Activated T-cell treated with anti-CD3 and anti-CD28 coated beads, Interleukin-2, amount 50 U/mL, for 24 hours (primary cell): ENCODE measurements around the gene P4HA2.
A peak's percentile ranks its signal among the peaks of the same experiment; 100 is the strongest.
"Not testable (repeated sequence)": the region's sequence is repeated elsewhere in the genome, so short reads cannot be mapped to it uniquely, and the experiment has no call there.

Experiments
- DNase-seq: peaks from one replicate; pipeline ENCODE4 v3.0.0-alpha.2; 2020
- H3K27ac Mint-ChIP-seq: 2 replicates; pipeline ENCODE4 v1.8.0; 2020; ENCODE audit warnings: mild to moderate bottlenecking, mixed read lengths
- H3K27me3 Mint-ChIP-seq: 2 replicates; pipeline ENCODE4 v1.8.0; 2020; ENCODE audit warnings: mixed read lengths
- H3K36me3 Mint-ChIP-seq: 2 replicates; pipeline ENCODE4 v1.8.0; 2020; ENCODE audit warnings: low read depth, mixed read lengths
- H3K4me1 Mint-ChIP-seq: 2 replicates; pipeline ENCODE4 v1.8.0; 2020; ENCODE audit warnings: low read depth, mixed read lengths
- H3K4me3 Mint-ChIP-seq: 2 replicates; pipeline ENCODE4 v1.8.0; 2020; ENCODE audit warnings: mild to moderate bottlenecking, moderate library complexity, mixed read lengths
- H3K9me3 Mint-ChIP-seq: 2 replicates; pipeline ENCODE4 v1.8.0; 2020; ENCODE audit warnings: mixed read lengths

Gene P4HA2

GRCh38 chr5:132193165-132193694 lies 34.4 kb downstream of the P4HA2 start:
- peaks cover 7% of the 10 kb centered on the region for H3K27me3 Mint-ChIP-seq
- DNase-seq: no peak
- H3K4me1 Mint-ChIP-seq: peaks cover 3% of the 10 kb centered on the region
- no peak overlapping the region for H3K4me3 Mint-ChIP-seq
- H3K9me3 Mint-ChIP-seq: no peaks in the 10 kb centered on the region
- no peaks in the 10 kb centered on the region for H3K36me3 Mint-ChIP-seq
- no peak overlapping the region for H3K27ac Mint-ChIP-seq

- Mint-ChIP-seq H3K4me3 (no peak overlapping the region), H3K27me3 (peaks cover 14% of the 10 kb centered on the region), H3K36me3 (no peaks in the 10 kb centered on the region), H3K27ac (no peak overlapping the region), H3K4me1 (peaks cover 3% of the 10 kb centered on the region), H3K9me3 (no peaks in the 10 kb centered on the region)
- no peak for DNase-seq
These were observed 37.4 kb downstream of the P4HA2 start for GRCh38 chr5:132190161-132190817.

- Mint-ChIP-seq H3K4me3 (no peak overlapping the region), H3K36me3 (no peaks in the 10 kb centered on the region), H3K4me1 (peaks cover 13% of the 10 kb centered on the region), H3K27me3 (peaks cover 14% of the 10 kb centered on the region), H3K9me3 (peaks cover 4% of the 10 kb centered on the region), H3K27ac (no peak overlapping the region)
- DNase-seq: no peak
These were observed 43.1 kb downstream of the P4HA2 start for GRCh38 chr5:132184588-132184987.

GRCh38 chr5:132183723-132184122 lies 43.9 kb downstream of the P4HA2 start:
- Mint-ChIP-seq H3K36me3 (no peaks in the 10 kb centered on the region), H3K4me1 (peaks cover 22% of the 10 kb centered on the region), H3K9me3 (peaks cover 4% of the 10 kb centered on the region), H3K27me3 (peaks cover 12% of the 10 kb centered on the region), H3K27ac (no peak overlapping the region), H3K4me3 (no peak overlapping the region)
- no peak for DNase-seq

GRCh38 chr5:132182359-132183040 lies 45.2 kb downstream of the P4HA2 start:
- peaks cover 30% of the 10 kb centered on the region for H3K4me1 Mint-ChIP-seq
- peaks cover 3% of the 10 kb centered on the region for H3K27me3 Mint-ChIP-seq
- peaks cover 4% of the 10 kb centered on the region for H3K9me3 Mint-ChIP-seq
- no peak overlapping the region for H3K27ac Mint-ChIP-seq
- no peak overlapping the region for H3K4me3 Mint-ChIP-seq
- no peaks in the 10 kb centered on the region for H3K36me3 Mint-ChIP-seq
- DNase-seq: no peak

- no peak overlapping the region for H3K27ac Mint-ChIP-seq
- no peak for DNase-seq
- H3K9me3 Mint-ChIP-seq: peaks cover 6% of the 10 kb centered on the region
- peaks cover 42% of the 10 kb centered on the region for H3K4me1 Mint-ChIP-seq
- no peak overlapping the region for H3K4me3 Mint-ChIP-seq
- H3K36me3 Mint-ChIP-seq: no peaks in the 10 kb centered on the region
- no peaks in the 10 kb centered on the region for H3K27me3 Mint-ChIP-seq
These were observed 46.5 kb downstream of the P4HA2 start for GRCh38 chr5:132181011-132181629.

DNA sequence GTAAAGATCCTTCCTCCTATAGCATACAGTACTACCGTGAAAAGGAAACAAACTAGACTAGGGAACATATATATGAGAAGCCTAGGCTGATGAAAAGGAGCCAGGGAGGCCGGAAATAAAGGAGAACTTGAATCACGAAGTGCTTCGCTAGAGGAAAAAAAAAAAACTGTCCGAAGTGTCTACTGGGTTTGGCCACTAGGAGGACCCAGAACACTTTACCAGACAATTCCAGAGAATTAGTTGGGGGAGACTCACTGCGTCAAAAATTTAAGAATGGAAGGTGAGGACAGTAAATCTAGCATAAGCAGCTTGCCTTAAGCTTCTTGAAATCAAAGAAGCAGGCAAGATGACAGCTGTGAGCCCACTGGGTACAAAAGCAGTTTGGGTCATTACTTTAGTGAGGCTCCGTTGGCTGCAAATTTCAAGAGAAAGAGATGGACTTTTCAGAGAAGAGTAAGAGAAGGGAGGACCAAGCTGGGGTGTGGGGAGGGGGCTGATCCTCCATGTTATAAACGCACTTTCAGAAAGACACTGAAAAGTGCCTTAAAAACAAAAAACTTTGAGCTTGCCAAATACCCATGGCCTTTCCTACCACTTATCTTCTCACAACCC lies 47.4 kb downstream of the P4HA2 start:
- H3K27me3 Mint-ChIP-seq: no peaks in the 10 kb centered on the region
- H3K4me1 Mint-ChIP-seq: peaks cover 42% of the 10 kb centered on the region
- no peak for DNase-seq
- peak overlapping the region; percentile 12 for H3K27ac Mint-ChIP-seq
- H3K9me3 Mint-ChIP-seq: peaks cover 6% of the 10 kb centered on the region
- no peak overlapping the region for H3K4me3 Mint-ChIP-seq
- no peaks in the 10 kb centered on the region for H3K36me3 Mint-ChIP-seq

DNA sequence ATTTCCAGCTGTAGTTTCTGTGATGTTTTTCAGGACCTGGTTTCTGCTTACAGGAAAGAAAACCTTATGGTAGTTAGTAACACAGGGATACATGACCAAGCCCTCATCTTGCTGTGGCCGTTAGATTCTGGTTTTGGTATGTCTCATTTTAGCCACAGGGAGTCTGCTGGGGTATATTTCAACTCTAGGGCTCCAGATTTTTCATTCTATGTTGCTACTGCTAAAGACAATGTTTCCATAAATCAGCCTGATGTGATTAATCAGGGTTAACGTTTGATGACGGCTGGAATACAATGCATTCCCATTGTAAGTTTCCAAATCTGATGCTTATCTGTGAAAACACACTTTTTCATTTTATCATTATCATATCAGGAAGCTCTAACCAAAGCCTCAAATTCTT lies 48.2 kb downstream of the P4HA2 start:
- no peak overlapping the region for H3K4me3 Mint-ChIP-seq
- peak overlapping the region; percentile 69 for H3K27ac Mint-ChIP-seq
- no peaks in the 10 kb centered on the region for H3K36me3 Mint-ChIP-seq
- DNase-seq: no peak
- peaks cover 6% of the 10 kb centered on the region for H3K9me3 Mint-ChIP-seq
- H3K4me1 Mint-ChIP-seq: peaks cover 42% of the 10 kb centered on the region
- H3K27me3 Mint-ChIP-seq: no peaks in the 10 kb centered on the region

- peaks cover 40% of the 10 kb centered on the region for H3K4me1 Mint-ChIP-seq
- H3K36me3 Mint-ChIP-seq: no peaks in the 10 kb centered on the region
- peaks cover 2% of the 10 kb centered on the region for H3K9me3 Mint-ChIP-seq
- H3K27me3 Mint-ChIP-seq: no peaks in the 10 kb centered on the region
- H3K4me3 Mint-ChIP-seq: no peak overlapping the region
- no peak for DNase-seq
- H3K27ac Mint-ChIP-seq: peak overlapping the region; percentile 56
These were observed 49.9 kb downstream of the P4HA2 start for GRCh38 chr5:132177691-132178149.

- DNase-seq: no peak
- H3K27me3 Mint-ChIP-seq: no peaks in the 10 kb centered on the region
- H3K4me3 Mint-ChIP-seq: no peak overlapping the region
- H3K4me1 Mint-ChIP-seq: peaks cover 40% of the 10 kb centered on the region
- peaks cover 2% of the 10 kb centered on the region for H3K9me3 Mint-ChIP-seq
- peak overlapping the region; percentile 85 for H3K27ac Mint-ChIP-seq
- no peaks in the 10 kb centered on the region for H3K36me3 Mint-ChIP-seq
These were observed 50.7 kb downstream of the P4HA2 start for GRCh38 chr5:132176987-132177386.

GRCh38 chr5:132176521-132176945 lies 51.1 kb downstream of the P4HA2 start:
- no peaks in the 10 kb centered on the region for H3K36me3 Mint-ChIP-seq
- peaks cover 2% of the 10 kb centered on the region for H3K9me3 Mint-ChIP-seq
- H3K4me3 Mint-ChIP-seq: no peak overlapping the region
- H3K27me3 Mint-ChIP-seq: no peaks in the 10 kb centered on the region
- peaks cover 40% of the 10 kb centered on the region for H3K4me1 Mint-ChIP-seq
- peak overlapping the region; percentile 85 for H3K27ac Mint-ChIP-seq
- DNase-seq: peak; percentile 43

- no peak overlapping the region for H3K4me3 Mint-ChIP-seq
- peaks cover 7% of the 10 kb centered on the region for H3K9me3 Mint-ChIP-seq
- H3K36me3 Mint-ChIP-seq: no peaks in the 10 kb centered on the region
- no peaks in the 10 kb centered on the region for H3K4me1 Mint-ChIP-seq
- no peak overlapping the region for H3K27ac Mint-ChIP-seq
- peaks cover 7% of the 10 kb centered on the region for H3K27me3 Mint-ChIP-seq
- no peak for DNase-seq
These were observed 64.7 kb downstream of the P4HA2 start for GRCh38 chr5:132162945-132163344.

DNA sequence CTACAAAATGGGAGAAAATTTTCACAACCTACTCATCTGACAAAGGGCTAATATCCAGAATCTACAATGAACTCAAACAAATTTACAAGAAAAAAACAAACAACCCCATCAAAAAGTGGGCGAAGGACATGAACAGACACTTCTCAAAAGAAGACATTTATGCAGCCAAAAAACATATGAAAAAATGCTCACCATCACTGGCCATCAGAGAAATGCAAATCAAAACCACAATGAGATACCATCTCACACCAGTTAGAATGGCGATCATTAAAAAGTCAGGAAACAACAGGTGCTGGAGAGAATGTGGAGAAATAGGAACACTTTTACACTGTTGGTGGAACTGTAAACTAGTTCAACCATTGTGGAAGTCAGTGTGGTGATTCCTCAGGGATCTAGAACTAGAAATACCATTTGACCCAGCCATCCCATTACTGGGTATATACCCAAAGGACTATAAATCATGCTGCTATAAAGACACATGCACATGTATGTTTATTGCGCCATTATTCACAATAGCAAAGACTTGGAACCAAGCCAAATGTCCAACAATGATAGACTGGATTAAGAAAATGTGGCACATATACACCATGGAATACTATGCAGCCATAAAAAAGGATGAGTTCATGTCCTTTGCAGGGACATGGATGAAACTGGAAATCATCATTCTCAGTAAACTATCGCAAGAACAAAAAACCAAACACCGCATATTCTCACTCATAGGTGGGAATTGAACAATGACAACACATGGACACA lies 65.9 kb downstream of the P4HA2 start:
- H3K4me3 Mint-ChIP-seq, H3K4me1 Mint-ChIP-seq, H3K36me3 Mint-ChIP-seq, H3K9me3 Mint-ChIP-seq, DNase-seq, H3K27ac Mint-ChIP-seq: not testable (repeated sequence)
- peaks cover 12% of the 10 kb centered on the region for H3K27me3 Mint-ChIP-seq

GRCh38 chr5:132156413-132156812 lies 71.2 kb downstream of the P4HA2 start:
- peaks cover 26% of the 10 kb centered on the region for H3K9me3 Mint-ChIP-seq
- H3K4me1 Mint-ChIP-seq: no peaks in the 10 kb centered on the region
- no peaks in the 10 kb centered on the region for H3K36me3 Mint-ChIP-seq
- peaks cover 41% of the 10 kb centered on the region for H3K27me3 Mint-ChIP-seq
- H3K27ac Mint-ChIP-seq: no peak overlapping the region
- no peak overlapping the region for H3K4me3 Mint-ChIP-seq
- no peak for DNase-seq
